Bone marrow (tissue), 2 donors: ENCODE measurements around the gene TSPAN13.
"Not testable (repeated sequence)": the region's sequence is repeated elsewhere in the genome, so short reads cannot be mapped to it uniquely, and the experiment has no call there.

Experiments used
- DNase-seq, 2 donors: peaks; one replicate each; lab custom pipeline; 2025; lab: John Stamatoyannopoulos, UW

Gene TSPAN13

GRCh38 chr7:16740996-16741395 lies 12.6 kb upstream of the TSPAN13 start:
- no peak for DNase-seq

DNA sequence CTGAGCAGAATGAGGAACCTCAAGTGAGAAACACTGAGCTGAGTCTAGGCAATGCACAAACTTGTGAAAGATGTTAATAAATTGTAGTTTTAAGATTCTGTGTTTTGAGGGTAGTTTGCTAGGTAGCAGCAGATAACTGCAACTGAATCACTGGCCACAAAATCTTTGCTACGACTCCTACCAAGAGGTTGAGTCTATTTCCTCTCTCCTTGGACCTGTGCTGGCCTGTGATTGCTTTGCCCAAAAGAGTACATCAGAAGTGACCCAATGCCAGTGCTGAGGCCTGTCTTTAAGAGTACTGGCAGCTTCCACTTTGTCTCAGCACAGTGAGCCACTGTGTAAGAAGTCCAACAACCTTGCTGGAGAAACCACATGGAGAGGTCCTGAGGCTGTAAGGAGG lies 11.9 kb upstream of the TSPAN13 start:
- DNase-seq: no peak

- no peak for DNase-seq
Observed at GRCh38 chr7:16742547-16742946, 11.0 kb upstream of the TSPAN13 start.

GRCh38 chr7:16743236-16743635 lies 10.3 kb upstream of the TSPAN13 start:
- DNase-seq: no peak

DNA sequence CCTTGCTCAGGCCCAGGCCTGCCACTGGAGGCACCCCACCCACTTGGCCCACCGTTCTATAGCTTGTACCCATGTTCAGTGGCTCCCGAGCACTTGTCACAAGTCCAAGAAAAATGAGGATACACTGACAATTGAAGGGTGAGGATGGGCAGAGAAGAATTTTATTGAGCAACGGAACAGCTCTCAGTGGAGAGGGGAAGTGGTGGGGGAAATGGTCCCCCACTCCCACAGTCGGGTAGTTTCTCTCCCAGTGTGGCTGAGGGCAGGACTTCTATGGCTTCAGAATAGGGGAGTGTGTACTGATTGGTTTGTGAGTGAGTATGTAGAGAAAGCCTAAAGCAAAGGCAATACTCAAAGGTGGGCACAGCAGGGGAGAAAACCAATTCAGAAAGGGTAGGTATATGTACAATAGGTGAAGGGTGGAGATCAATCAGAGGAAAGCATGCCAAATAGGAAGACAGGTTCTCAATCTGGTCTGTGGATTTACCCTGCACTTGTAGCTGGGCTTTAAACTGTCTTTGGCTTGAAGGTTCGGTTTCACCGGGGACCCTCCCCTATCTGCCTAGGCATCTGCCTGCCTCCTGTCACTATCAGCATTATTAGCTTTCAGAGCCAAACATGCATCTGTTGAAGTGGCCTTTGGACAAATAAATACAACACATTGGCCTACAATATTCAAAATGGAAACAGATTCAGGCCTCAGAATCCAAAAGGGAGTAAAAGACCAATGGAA lies 8.9 kb upstream of the TSPAN13 start:
- DNase-seq: no peak

- DNase-seq: no peak
Observed at GRCh38 chr7:16745645-16746044, 7.9 kb upstream of the TSPAN13 start.

- DNase-seq: no peak
Observed at GRCh38 chr7:16747102-16747501, 6.5 kb upstream of the TSPAN13 start.

DNA sequence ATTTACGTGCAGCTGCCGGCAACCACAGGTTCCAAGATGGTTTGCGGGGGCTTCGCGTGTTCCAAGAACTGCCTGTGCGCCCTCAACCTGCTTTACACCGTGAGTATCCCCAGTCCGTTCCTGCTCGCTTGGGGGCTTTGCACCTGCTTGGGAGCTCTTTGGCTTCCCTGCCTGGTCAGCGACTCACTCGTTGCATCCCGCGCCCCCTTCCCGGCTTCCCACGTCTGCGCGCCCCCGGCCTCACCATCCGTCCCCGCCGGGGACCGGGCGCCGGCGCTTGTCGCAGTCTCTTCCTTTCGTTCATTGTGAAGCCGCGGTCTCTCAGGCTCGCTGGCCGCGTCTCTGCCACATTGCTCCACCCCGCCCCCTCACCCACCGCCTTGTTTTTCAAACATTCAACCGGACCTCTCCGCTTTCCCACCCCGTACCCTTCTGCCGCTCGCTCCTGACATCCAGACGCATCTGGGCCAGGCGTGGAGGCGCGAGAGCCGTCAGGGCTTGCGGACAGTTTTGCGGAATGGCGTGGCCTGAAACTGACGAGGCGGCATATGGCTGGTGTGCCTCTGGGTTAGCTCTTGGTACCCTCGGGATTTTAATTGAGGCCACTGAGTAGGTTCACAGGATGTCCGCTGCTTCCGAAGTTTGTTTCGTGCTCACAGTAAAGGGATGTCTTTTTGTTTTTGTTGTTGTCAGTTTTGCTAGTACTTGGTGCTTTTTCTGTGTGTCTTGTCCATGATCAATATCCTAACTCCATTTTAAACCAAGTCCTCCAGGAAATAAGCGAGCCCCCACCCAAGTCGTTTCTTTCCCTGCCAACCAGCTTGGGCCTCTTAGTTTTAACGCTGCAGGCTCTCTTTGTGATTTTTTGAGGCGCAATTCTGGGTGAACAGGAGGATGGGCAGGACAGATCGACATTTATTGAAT lies 639 bp downstream of the TSPAN13 start:
- DNase-seq: peak in 1 of 2 donors; percentile 26

GRCh38 chr7:16754856-16755317 lies 1.3 kb downstream of the TSPAN13 start:
- no peak for DNase-seq

DNA sequence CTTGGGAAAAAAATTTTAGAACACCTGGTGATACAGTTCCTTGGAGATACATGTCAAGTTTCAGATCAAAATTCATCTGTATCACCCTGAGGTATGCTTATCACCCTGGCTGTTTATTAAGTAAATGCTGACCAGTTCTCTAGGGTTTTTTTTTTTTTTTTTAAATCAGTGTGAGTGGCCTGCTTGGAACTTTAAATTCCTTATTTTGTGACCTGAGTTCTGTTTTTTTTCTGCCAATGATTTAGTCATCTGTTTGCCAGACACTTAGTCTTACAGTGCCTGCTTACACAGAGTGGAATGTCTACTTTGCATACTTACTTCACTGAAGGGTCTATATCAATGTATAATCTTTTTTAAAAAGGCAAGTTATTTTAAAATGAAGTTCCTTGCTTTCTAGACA lies 1.8 kb downstream of the TSPAN13 start:
- DNase-seq: no peak

DNA sequence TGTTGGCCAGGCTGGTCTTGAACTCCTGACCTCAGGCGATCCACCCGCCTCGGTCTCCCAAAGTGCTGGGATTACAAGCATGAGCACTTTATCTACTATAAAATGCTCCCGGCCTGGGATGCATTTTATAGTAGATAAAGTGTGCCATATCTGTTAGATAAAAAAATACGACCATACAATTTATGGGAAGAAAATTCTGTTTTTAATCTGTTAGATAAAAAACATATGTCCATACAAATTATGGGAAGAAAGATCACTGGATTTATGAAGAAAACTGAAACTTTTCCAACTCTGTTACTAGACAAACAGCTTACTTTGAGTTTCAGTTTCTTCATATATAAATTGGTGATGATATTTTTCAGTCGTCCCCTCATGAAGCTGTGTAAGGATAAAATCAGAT lies 4.5 kb downstream of the TSPAN13 start:
- no peak for DNase-seq

GRCh38 chr7:16758631-16759611 lies 5.4 kb downstream of the TSPAN13 start:
- DNase-seq: peak in 1 of 2 donors; percentile 37

DNA sequence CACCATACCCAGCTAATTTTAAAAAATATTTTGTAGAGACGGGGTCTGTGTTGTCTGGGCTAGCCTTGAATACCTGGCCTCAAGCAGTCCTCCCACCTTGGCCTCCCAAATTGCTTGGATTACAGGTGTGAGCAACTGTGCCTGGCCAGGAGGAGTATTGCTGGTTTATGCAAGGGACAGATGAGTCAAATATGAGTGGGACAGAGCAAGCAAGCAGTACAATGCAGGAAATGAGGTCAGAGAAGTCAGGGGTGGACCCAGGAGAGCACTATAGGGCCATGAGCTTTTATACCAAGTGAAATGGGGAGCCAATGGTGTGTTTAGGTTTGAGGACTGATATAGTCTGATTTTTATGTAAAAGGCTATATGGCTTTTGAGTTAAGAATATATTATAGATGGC lies 6.3 kb downstream of the TSPAN13 start:
- no peak for DNase-seq

GRCh38 chr7:16762177-16762576 lies 8.6 kb downstream of the TSPAN13 start:
- no peak for DNase-seq

DNA sequence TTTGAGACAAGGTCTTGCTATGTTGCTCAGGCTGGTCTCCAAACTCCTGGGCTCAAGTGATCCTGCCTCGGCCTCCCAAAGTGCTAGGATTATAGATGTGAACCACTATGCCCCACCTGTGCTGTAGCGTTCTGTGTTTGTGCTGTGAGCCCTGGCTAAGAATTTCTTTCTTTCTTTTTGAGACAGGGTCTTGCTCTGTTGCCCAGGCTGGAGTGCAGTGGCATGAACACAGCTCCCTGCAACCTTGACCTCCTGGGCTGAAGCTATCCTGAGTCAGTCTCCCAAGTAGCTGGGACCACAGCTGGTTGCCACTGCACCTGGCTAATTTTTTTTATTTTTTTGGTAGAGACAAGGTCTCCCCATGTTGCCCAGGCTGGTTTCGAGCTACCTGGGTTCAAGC lies 11.4 kb downstream of the TSPAN13 start:
- DNase-seq: no peak

DNA sequence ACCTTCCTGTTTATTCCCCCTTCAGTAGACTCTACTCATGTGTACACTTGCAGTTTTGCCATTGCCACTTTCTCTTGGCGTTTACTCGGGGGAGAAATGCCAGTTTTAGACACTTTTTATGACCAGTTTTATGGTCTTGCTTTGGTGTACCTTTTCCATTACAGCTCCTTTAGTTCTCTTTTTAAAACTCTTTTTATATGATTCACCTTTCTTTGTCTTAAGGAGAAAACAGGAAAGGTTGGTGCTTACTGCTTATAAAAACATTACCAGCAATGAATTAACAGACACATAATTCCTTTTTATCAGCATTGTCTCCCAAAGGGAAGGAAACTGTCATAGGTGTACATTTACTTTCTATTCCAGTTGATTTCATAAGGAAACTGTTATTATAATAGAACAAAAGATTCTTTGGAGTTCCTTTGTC lies 11.9 kb downstream of the TSPAN13 start:
- DNase-seq: no peak

GRCh38 chr7:16769994-16770393 lies 16.4 kb downstream of the TSPAN13 start:
- not testable (repeated sequence) for DNase-seq

DNA sequence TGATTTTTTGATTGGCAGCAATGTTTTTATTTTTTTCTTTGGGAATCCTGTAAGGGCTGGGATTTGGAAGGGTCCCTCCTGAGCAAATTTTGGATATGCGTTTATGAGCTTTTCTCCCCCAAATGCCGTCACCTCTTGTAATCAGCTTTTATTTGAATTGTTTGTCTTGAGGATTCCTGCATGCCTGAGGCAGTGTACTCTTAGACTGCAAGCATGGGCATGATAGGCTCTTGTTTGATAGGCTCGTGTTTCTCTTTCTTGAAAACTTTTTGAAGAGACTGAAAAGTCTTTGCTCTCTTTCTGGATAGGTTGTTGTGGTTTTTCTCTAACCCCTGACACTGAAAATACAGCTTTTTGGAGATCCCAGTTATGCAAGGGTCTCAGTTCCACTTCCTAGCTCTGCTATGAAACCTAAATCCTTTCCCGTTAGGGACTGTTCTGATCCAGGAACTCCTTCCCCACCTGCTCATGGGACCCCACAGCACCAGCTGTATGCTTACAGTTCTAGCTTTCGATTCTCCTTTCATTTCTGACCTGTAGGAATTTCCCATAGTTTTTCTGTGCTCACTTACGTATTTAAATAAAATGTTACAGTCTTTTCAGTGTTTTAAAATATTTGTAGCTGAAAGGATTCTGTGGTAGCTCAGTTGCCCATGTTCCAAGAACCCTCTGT lies 17.2 kb downstream of the TSPAN13 start:
- no peak for DNase-seq

- DNase-seq: no peak
Observed at GRCh38 chr7:16773326-16773725, 19.8 kb downstream of the TSPAN13 start.

GRCh38 chr7:16773884-16774283 lies 20.3 kb downstream of the TSPAN13 start:
- DNase-seq: no peak

GRCh38 chr7:16774294-16774693 lies 20.7 kb downstream of the TSPAN13 start:
- DNase-seq: no peak
